Stimulated activated naive B cell treated with anti-CD40 and anti-IgM and Interleukin-4, amounts not matched to agents 10 μg/mL and 1 μg/mL and 100 μg/mL, for 72 hours (primary cell): ENCODE results near the gene SCAPER.
"Not testable (repeated sequence)": the region's sequence is repeated elsewhere in the genome, so short reads cannot be mapped to it uniquely, and the experiment has no call there.

Experiments
- ATAC-seq, 2 donors: fragments of 150-1000 bp; cut with Tn5 transposase; replicated peaks; 2 replicates each; pipeline ENCODE4 v1.10.0; 2021; ENCODE audit warnings: moderate library complexity in 1 of 2
- DNase-seq: peaks from one replicate; pipeline ENCODE4 v3.0.0; 2021
- H3K27ac Mint-ChIP-seq: one replicate; pipeline ENCODE4 v1.8.0; 2022; ENCODE audit warnings: mild to moderate bottlenecking, mixed read lengths
- H3K27me3 Mint-ChIP-seq, 2 donors: one replicate each; pipeline ENCODE4 v1.8.0; 2022; ENCODE audit warnings: mixed read lengths in 2 of 2
- H3K36me3 Mint-ChIP-seq, 2 donors: one replicate each; pipeline ENCODE4 v1.8.0; 2022; ENCODE audit warnings: mixed read lengths in 2 of 2, mild to moderate bottlenecking in 1 of 2
- H3K4me1 Mint-ChIP-seq, 2 donors: one replicate each; pipeline ENCODE4 v1.8.0; 2022; ENCODE audit warnings: mixed read lengths in 2 of 2, mild to moderate bottlenecking in 1 of 2
- H3K4me3 Mint-ChIP-seq, 2 donors: one replicate each; pipeline ENCODE4 v1.8.0; 2022; ENCODE audit warnings: mild to moderate bottlenecking in 2 of 2, mixed read lengths in 2 of 2, moderate library complexity in 1 of 2
- H3K9me3 Mint-ChIP-seq, 2 donors: one replicate each; pipeline ENCODE4 v1.8.0; 2022; ENCODE audit warnings: mixed read lengths in 2 of 2, mild to moderate bottlenecking in 1 of 2

Gene SCAPER

DNA sequence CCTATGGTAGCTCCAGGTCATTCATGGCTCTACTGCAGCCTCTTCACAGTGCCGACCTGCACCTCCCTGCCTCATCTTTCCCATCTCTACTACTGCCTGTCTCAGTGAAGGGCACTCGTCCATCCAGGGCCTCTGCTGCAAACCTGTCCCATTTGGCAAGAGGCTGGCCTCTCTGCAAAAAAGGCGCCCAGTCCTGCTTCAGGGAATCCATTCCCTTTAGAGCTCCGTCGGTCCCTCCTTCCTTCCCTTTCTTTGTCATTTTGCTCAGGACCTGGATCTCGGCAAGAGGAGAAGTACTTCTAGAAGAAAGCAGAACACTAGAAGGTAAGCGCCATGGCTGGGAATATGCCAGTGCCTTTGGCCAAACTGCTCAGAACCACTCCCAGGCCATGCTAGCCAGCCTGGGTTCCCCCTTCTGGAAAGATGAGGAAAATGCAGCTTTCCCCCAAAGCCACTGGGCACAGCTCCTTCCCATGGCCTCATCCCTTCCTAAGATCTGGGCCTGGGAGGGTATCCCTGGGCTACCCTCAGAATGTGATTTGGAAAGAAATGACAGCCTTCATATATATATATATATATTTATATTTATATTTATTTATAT lies 575.0 kb downstream of the SCAPER start:
- H3K27ac Mint-ChIP-seq: no peak overlapping the region
- peaks cover 51 to 53% of the 10 kb centered on the region in 2 donors for H3K27me3 Mint-ChIP-seq
- H3K4me1 Mint-ChIP-seq: peaks cover 1% of the 10 kb centered on the region in 2 donors
- ATAC-seq: no peak
- no peak overlapping the region for H3K4me3 Mint-ChIP-seq
- H3K36me3 Mint-ChIP-seq: no peaks in the 10 kb centered on the region
- no peaks in the 10 kb centered on the region for H3K9me3 Mint-ChIP-seq
- no peak for DNase-seq

- Mint-ChIP-seq H3K27me3 (peaks cover 41% of the 10 kb centered on the region in 2 donors), H3K9me3 (no peaks in the 10 kb centered on the region), H3K4me1 (no peaks in the 10 kb centered on the region), H3K27ac (no peak overlapping the region), H3K36me3 (no peaks in the 10 kb centered on the region), H3K4me3 (no peak overlapping the region)
- ATAC-seq (no peak), DNase-seq (no peak)
Measured at GRCh38 chr15:76328958-76329357, 576.2 kb downstream of the SCAPER start.

DNA sequence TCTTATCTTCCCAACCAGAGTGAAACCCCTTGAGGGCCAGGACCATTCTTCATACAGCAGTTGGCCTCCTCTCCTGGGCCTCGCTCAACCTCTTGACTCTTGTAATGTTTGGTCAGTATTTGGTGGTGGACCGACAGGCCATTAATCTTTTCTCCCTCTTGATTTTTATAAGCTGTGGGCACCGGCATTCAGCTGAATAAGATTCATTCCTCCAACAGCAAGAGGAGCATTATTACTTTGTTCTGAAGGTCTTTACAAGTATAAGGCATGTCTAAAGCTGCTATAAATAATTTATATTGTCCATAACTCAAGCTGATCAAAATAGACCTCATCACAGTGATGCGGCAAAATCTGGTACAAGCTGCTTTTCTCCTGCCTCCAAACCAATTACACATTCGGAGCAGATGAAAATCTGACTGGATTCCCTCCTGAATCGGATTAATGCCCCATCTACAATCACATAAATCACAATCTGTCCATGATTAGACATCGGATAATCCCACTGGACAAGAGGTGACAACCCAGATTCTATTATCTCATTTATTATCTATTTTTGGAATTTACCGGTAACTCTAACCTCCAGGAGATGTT lies 576.9 kb downstream of the SCAPER start:
- ATAC-seq (no peak), DNase-seq (no peak)
- H3K27ac Mint-ChIP-seq: no peak overlapping the region
- no peak overlapping the region for H3K4me3 Mint-ChIP-seq
- no peaks in the 10 kb centered on the region for H3K36me3 Mint-ChIP-seq
- H3K9me3 Mint-ChIP-seq: no peaks in the 10 kb centered on the region
- H3K4me1 Mint-ChIP-seq: no peaks in the 10 kb centered on the region
- H3K27me3 Mint-ChIP-seq: peaks cover 43 to 45% of the 10 kb centered on the region in 2 donors

DNA sequence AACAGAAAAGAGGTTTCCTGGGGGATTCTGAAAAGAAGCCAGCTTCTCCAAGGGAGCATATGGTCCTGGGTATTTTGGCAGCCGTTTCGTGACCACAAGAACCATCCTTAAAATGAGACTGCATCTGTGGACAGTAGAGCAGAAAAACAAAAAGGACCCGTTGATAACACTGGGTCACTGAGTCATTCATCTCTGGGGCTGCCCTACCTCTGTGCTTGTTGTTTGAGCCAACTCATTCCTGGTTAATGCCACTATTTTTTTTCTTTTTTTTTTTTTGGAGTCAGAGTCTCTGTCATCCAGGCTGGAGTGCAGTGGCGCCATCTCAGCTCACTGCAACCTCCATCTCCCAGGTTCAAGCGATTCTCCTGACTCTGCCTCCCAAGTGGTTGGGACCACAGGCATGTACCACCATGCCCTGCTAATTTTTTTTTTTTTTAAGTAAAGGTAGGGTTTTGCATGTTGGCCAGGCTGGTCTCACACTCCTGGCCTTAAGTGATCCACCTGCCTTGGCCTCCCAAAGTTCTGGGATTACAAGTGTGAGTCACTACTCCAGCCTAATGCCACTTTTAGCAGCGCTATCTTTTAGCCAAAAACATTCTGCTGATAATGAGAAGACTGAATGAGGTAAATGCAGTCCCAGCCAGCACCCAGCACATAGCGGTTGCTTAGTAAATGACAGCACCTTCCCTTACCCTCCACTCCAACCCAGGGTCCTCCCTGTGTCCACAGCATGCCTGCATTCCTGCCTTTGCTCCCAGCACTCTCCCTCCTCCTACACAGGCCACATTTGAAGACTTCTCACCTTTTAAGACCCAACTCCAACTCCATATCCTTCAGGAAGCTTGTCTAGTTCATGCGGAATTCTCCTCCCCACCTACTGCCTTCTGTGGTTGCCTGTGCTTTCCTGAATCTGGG lies 577.7 kb downstream of the SCAPER start:
- H3K36me3 Mint-ChIP-seq: no peaks in the 10 kb centered on the region
- no peak overlapping the region for H3K27ac Mint-ChIP-seq
- no peak overlapping the region for H3K4me3 Mint-ChIP-seq
- H3K4me1 Mint-ChIP-seq: no peaks in the 10 kb centered on the region
- ATAC-seq (no peak), DNase-seq (no peak)
- H3K9me3 Mint-ChIP-seq: no peaks in the 10 kb centered on the region
- H3K27me3 Mint-ChIP-seq: peaks cover 42 to 43% of the 10 kb centered on the region in 2 donors

GRCh38 chr15:76325704-76326103 lies 579.4 kb downstream of the SCAPER start:
- Mint-ChIP-seq H3K27ac (no peak overlapping the region), H3K27me3 (peaks cover 38 to 55% of the 10 kb centered on the region in 2 donors), H3K9me3 (no peaks in the 10 kb centered on the region)

GRCh38 chr15:76324066-76324465 lies 581.1 kb downstream of the SCAPER start:
- Mint-ChIP-seq H3K4me1 (peaks cover 3 to 6% of the 10 kb centered on the region in 2 donors), H3K27me3 (peaks cover 39 to 57% of the 10 kb centered on the region in 2 donors), H3K36me3 (no peaks in the 10 kb centered on the region), H3K27ac (no peak overlapping the region), H3K9me3 (no peaks in the 10 kb centered on the region), H3K4me3 (no peak overlapping the region)
- no peak for DNase-seq
- ATAC-seq: no peak

More at GRCh38 chr15:76325704-76326103, 579.4 kb downstream of the SCAPER start:
- H3K4me3 Mint-ChIP-seq: no peak overlapping the region
- no peaks in the 10 kb centered on the region for H3K4me1 Mint-ChIP-seq
- no peaks in the 10 kb centered on the region for H3K36me3 Mint-ChIP-seq
- DNase-seq (no peak), ATAC-seq (no peak)

DNA sequence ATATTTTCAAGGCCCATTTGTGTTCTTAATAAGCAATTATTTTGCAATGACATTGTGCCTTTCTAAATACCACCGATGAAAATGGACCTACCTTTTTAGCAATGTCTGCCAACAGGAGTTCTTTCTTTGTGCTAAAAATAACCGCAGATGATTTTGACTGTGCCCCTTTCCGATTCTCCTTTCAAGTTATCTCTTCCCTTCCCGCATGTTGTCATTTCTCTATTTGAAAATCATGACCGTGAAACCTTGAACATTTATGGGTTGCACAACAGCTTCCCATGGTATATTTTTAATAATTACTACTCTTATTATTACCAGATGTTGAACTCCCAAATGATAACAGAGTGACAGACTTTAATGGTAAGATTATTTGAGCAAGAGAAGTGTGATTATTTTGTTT lies 583.5 kb downstream of the SCAPER start:
- no peaks in the 10 kb centered on the region for H3K9me3 Mint-ChIP-seq
- H3K27me3 Mint-ChIP-seq: peaks cover 34 to 50% of the 10 kb centered on the region in 2 donors
- DNase-seq: no peak
- no peaks in the 10 kb centered on the region for H3K36me3 Mint-ChIP-seq
- peaks cover 3 to 6% of the 10 kb centered on the region in 2 donors for H3K4me1 Mint-ChIP-seq
- H3K27ac Mint-ChIP-seq: no peak overlapping the region
- no peak for ATAC-seq
- H3K4me3 Mint-ChIP-seq: no peak overlapping the region

- H3K9me3 Mint-ChIP-seq: no peaks in the 10 kb centered on the region
- ATAC-seq (no peak), DNase-seq (no peak)
- no peaks in the 10 kb centered on the region for H3K36me3 Mint-ChIP-seq
- peaks cover 33 to 49% of the 10 kb centered on the region in 2 donors for H3K27me3 Mint-ChIP-seq
- H3K27ac Mint-ChIP-seq: no peak overlapping the region
- peaks cover 3 to 6% of the 10 kb centered on the region in 2 donors for H3K4me1 Mint-ChIP-seq
- no peak overlapping the region for H3K4me3 Mint-ChIP-seq
Measured at GRCh38 chr15:76321171-76321570, 584.0 kb downstream of the SCAPER start.

GRCh38 chr15:76320012-76320411 lies 585.1 kb downstream of the SCAPER start:
- Mint-ChIP-seq H3K9me3 (no peaks in the 10 kb centered on the region), H3K36me3 (no peaks in the 10 kb centered on the region), H3K27me3 (peaks cover 34 to 55% of the 10 kb centered on the region in 2 donors), H3K4me3 (no peak overlapping the region), H3K27ac (no peak overlapping the region), H3K4me1 (peaks cover 3 to 6% of the 10 kb centered on the region in 2 donors)
- ATAC-seq (no peak), DNase-seq (no peak)

DNA sequence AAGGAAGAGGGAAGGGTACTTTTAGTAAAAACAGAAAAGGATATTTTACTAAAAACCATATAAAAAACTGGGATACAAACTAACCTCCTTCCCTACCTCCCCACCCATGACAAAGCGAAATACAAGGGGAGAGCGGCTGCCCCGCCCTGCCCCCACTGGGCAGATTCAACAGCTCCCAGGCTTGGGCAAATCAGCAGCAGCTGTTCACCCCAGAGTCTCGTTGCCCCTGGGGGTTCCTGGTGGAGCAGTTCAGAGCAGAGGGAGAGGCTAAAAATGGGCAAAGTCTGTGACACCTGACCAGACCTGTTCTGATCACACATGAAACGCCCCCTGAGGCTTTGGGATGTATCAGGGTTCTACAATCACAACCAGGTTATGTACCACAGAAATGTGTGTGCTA lies 591.4 kb downstream of the SCAPER start:
- Mint-ChIP-seq H3K9me3 (no peaks in the 10 kb centered on the region), H3K4me1 (peaks cover 13 to 30% of the 10 kb centered on the region in 2 donors), H3K36me3 (peaks cover 0 to 8% of the 10 kb centered on the region in 2 donors), H3K27ac (no peak overlapping the region), H3K4me3 (no peak overlapping the region), H3K27me3 (peaks cover 4 to 7% of the 10 kb centered on the region in 2 donors)
- DNase-seq: no peak
- ATAC-seq: no peak

GRCh38 chr15:76313175-76313567 lies 592.0 kb downstream of the SCAPER start:
- H3K4me3 Mint-ChIP-seq, H3K27me3 Mint-ChIP-seq, ATAC-seq, H3K9me3 Mint-ChIP-seq, H3K36me3 Mint-ChIP-seq, H3K27ac Mint-ChIP-seq, DNase-seq: not testable (repeated sequence)
- peaks cover 16 to 36% of the 10 kb centered on the region in 2 donors for H3K4me1 Mint-ChIP-seq

DNA sequence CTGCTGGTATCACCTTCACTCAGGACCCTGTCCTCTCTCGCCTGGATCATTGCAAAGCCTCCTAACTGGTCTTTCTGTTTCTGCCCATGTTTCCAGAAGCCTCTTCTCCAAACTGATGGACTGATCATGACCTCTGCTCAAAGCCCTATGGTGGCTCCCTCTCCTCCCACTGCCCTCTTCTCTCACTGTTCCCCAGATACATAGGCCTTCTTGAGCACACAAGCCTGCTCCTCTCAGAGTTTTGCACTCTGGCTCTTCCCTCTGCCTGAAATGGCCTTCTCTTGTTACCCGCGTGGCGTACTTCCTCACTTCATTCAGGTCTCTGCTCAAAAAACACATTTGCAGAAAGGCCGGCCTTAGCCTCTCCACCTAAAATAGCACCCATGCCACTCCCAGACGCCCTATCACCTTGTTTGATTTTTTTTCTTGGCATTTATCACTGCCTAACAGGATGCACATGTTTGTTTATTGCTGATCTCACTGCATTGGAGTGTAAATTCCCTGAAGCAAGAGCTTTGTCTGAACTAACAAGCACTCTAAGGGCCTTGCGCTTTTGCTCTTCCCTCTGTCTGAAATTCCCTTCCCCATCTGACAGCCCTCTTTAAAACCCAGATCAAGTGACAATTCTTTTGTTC lies 592.5 kb downstream of the SCAPER start:
- ATAC-seq: no peak
- Mint-ChIP-seq H3K4me1 (peaks cover 16 to 36% of the 10 kb centered on the region in 2 donors), H3K36me3 (peaks cover 0 to 8% of the 10 kb centered on the region in 2 donors), H3K27ac (no peak overlapping the region), H3K4me3 (peak overlapping the region; percentile 42 to 45), H3K27me3 (peaks cover 4 to 6% of the 10 kb centered on the region in 2 donors), H3K9me3 (no peaks in the 10 kb centered on the region)
- DNase-seq: no peak

DNA sequence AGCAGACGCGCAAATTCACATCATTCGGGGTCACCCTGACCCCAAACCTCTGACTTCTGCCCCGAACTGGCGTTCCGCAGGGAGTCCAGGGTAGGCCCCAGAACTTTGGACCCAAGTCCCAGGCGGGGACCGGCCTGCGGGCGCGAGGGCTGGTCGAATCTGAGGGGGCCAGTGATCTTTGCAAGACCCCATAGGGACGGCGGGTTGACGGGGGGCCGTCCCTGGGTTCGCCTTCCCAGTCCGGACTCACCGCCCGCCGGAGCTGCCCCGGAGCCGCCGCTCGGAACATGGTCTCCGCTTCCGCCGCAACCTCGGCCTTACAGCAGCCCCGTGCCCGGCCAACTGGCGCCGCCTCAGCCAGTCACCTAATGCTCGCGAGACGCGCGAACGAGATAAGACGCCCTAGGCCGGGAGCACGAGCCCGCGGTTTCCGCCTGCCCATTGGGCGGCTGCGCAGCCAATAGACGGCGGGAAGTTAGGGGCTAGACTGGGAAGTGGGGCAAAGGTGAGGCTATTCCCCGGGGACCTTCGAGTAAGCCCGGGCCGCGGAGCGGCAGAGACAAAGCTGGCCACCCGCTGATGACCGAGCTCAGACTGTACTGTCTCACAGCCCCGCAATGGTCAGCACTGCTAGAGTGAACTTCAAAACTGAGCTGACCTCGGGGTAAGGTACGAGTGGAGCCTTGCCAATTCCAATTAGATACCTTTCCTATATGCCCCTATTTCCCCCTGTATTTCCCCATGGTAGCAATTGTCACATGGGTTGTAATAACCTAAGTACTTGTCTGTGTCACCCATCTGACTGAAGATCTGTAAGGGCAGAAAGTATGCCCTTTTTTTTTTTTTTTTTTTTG lies 593.8 kb downstream of the SCAPER start, which contains the start of gene ETFA:
Gene ETFA, minus strand, starts transcription at position 370 of the 854 bp plus-strand sequence. Its CDS starts 81 bp downstream, at position 289.
- peaks cover 18 to 36% of the 10 kb centered on the region in 2 donors for H3K4me1 Mint-ChIP-seq
- ATAC-seq (peak; percentile 98 to 99), DNase-seq (peak; percentile 98)
- peak within 1 kb of the TSS; percentile 87 to 90 for H3K4me3 Mint-ChIP-seq
- no peaks in the 10 kb centered on the region for H3K9me3 Mint-ChIP-seq
- peaks cover 4 to 6% of the 10 kb centered on the region in 2 donors for H3K27me3 Mint-ChIP-seq
- H3K27ac Mint-ChIP-seq: peak within 1 kb of the TSS; percentile 97
- H3K36me3 Mint-ChIP-seq: peaks cover 0 to 8% of the 10 kb centered on the region in 2 donors
